ENCODE results near the gene MEGF10.
"Not testable (repeated sequence)": the region's sequence is repeated elsewhere in the genome, so short reads cannot be mapped to it uniquely, and the experiment has no call there.

Gene MEGF10

DNA sequence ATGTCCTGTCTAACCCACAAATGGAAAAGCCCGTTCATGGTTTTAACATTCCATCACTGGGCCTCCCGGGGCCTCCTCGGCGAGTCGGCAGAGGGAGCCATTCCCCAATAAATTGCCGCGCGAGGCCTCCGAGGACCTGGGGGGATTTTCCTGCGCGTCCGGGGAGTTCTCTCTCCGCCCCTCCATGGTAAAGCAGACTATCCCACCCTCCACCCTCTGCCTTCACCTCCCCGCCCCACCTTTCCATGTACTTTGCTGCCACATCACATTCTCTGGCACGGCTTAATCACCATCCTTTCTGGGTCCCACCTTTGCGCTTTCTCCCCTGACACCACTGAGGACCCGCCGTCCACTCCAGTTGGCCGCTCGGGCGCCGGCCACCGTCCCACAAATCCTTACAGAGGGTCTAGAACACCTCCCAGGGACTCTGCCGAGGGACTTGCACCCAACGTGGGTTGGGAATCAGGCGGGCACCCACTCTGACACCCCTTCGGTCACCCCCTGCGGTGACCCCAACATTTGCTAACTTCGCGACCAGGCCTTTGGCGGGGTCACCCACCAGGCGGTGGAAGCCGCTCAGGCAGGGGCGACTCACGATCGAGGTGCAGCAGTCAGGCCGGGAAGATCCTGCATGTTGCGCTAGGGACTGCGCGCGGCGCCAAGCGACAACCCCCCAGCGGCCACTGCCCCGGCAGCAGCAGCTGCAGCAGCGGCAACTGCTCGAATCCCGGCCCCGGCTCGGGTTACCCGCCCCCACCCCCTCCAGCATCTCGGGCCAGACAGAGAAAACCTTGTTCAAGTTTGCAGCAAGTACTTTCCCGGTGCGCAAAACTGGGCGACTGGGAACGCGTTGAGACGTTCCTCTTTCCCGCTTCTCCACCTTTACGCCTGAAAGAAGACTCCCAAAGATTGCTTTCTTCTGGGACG, at the start of gene MEGF10:
Gene MEGF10 (plus strand): TSS at position 778 of the 927 bp plus-strand sequence. CDS start 40,513 bp downstream, outside the sequence.
- DNase-seq (ENCODE audit: low read depth in 2 of 2): no peak

DNA sequence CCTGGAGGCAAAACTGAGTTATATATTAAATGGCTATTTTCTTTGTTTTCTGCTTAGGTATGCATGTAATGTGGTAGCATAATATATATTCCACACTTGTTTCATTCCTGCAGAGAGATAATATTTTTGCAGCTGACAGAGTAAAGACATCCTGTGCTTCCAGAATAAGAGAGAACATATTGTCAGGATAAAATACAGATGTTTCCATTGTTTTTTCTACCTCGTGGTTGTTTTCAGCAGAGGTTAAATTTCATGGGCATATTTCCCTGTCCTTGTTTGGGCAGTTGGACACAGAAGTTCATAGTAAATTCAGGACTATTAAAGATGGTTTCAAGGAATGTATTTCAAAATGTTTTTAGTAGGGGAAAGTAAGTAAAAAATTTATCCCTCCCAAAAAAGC, 47.6 kb upstream of the MEGF10 start:
- no peak for DNase-seq (ENCODE audit: low read depth in 2 of 2)

- no peak for DNase-seq (ENCODE audit: low read depth in 2 of 2)
Measured at GRCh38 chr5:127254729-127255284, 35.8 kb upstream of the MEGF10 start.

DNA sequence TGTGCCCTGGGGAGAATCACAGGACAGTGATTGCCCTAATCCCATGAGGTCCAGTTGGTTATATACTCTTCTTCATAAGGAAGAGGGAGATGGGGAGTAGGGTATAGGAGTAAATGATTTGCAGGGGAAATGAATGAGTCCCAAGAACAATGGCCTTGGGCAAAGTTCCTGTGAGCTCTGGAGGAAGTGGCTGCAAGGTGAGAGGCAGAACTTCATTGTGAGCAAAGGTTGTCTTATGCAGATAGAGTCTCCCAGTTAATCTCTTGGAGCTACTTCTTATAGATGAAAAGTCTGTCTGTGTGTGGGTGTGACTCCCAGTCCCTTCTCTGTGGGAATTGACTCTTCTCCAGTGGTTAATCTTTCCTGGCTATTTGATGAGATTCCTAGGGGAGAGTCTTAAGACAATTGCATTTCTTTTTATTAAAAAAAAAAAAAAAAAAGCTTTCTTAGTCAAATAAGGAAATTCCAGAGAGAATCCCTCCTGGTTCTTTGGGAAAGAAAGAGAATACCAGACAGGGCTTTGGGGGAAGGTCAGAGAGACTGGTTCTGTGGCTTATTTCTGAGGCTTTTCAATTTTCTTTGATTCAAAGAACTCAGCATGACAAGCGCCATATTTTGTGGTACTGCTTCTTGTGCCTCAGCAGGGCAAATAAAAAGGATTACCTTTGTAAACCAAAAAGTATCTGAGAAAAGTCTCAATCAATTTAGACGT, 33.6 kb upstream of the MEGF10 start:
- DNase-seq (ENCODE audit: low read depth in 2 of 2): no peak

DNA sequence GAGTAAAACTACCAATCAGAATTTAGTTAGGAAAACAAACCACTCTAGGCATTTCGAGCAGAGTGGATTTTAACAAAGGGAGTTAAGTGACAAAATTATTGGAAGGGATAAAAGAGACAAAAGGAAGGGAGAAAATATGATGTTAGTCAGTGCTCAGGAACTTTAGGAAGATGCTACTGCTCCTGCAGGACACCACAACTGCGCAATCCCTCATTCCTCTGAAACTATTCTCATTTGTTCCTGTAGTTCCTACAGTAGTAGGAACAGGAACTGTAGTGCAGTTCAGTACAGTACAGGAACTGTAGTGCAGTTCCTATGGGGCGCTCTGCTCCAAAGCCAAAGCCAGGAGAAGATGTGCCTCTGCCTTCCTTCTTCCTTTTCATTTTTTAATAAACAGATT, 29.9 kb upstream of the MEGF10 start:
- DNase-seq (ENCODE audit: low read depth in 2 of 2): no peak

- not testable (repeated sequence) for DNase-seq (ENCODE audit: low read depth in 2 of 2)
Measured at GRCh38 chr5:127265473-127265872, 25.1 kb upstream of the MEGF10 start.

GRCh38 chr5:127268342-127268741, 22.3 kb upstream of the MEGF10 start:
- DNase-seq (ENCODE audit: low read depth in 2 of 2): not testable (repeated sequence)

DNA sequence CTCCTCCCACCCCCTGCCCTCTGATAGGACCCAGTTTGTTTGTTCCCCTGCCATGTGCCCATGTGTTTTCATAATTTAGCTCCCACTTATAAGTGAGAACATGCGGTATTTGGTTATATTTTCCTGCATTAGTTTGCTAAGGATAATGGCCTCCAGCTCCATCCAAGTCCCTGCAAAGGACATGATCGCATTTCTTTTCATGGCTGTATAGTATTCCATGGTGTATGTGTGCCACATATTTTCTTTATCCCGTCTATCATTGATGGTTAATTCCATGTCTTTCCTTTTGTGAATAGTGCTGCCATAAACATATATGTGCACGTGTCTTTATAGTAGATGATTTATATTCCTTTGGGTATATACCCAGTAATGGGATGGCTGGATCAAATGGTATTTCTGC, 19.9 kb upstream of the MEGF10 start:
- DNase-seq (ENCODE audit: low read depth in 2 of 2): not testable (repeated sequence)

- DNase-seq (ENCODE audit: low read depth in 2 of 2): no peak
Measured at GRCh38 chr5:127275641-127276193, 14.9 kb upstream of the MEGF10 start.

- no peak for DNase-seq (ENCODE audit: low read depth in 2 of 2)
Measured at GRCh38 chr5:127280491-127281220, 9.9 kb upstream of the MEGF10 start.

GRCh38 chr5:127281609-127282008, 9.0 kb upstream of the MEGF10 start:
- no peak for DNase-seq (ENCODE audit: low read depth in 2 of 2)

DNA sequence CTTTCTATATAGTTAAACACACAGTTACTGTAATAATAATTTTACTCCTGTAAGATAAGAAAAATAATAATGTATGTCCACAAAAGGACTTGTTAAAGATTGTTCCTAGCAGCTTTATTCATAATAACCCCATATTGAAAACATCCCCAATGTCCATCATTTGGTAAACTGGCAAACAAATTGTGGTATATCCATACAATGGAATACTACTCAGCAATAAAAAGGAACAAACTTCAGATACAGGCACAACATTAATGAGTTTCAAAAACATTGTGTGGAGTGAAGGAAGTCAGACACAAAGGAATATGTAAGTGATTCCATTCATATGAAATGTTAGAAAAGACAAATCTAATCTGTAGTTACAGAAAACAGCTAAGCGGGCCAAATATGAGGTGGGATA, 1.9 kb upstream of the MEGF10 start:
- DNase-seq (ENCODE audit: low read depth in 2 of 2): no peak

DNA sequence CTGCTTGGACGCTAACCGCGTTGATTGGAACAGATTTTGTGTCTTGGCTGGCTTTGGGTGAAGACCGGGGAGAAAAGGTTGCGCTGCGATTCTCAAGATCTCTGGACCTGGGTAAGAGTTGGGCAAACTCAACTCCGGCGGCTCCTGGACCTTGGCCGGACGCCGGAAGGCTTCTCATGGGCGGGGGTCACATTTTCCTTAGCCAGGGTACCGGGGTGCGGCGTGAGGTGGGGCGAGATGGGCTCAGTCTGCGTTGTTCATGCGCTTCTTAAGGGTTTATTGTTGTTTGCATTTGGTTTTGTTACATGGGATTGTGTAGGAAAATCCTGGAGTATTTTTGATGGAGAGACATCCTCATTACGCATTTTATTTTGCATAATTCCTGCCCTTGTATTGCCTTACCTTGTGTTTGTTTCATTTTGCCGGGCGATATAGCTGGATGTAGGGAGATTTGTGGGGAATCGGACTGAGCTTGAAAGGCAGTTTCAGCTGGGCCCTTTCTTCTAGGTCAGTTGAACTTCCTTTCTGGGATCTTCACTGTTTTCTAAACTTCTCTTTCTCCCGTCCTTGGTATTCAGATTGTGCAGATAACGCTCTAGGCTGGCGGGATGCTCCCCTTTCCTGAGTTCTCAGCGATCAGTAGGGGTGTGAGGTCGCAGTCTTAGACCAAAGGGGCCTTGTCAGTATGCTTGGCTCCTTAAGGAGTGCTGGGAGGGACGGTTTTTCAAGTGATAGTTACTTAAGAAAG, 524 bp downstream of the MEGF10 start:
- DNase-seq (ENCODE audit: low read depth in 2 of 2): no peak

GRCh38 chr5:127292030-127292735, 1.6 kb downstream of the MEGF10 start:
- DNase-seq (ENCODE audit: low read depth in 2 of 2): no peak

DNA sequence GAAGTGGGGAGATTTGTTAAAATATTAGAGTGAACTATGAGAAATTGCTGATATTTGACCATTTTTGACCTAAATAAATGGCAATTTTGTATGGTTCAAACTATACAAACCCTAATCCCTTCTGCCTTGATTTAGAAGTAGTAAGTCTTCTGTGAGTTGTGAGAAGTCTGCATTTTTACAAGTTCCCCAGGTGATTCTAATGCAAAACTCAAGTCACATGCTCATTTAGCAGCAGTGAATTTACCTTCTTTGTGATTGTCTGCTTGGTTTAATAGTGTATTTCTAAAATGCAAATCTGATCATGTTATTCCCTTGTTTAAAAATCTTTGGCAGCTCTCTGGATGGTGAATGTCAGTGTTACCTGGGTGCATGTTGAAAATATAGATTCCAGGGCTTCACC, 2.8 kb downstream of the MEGF10 start:
- DNase-seq (ENCODE audit: low read depth in 2 of 2): no peak

- DNase-seq (ENCODE audit: low read depth in 2 of 2): no peak
Measured at GRCh38 chr5:127294829-127295228, 4.2 kb downstream of the MEGF10 start.

DNA sequence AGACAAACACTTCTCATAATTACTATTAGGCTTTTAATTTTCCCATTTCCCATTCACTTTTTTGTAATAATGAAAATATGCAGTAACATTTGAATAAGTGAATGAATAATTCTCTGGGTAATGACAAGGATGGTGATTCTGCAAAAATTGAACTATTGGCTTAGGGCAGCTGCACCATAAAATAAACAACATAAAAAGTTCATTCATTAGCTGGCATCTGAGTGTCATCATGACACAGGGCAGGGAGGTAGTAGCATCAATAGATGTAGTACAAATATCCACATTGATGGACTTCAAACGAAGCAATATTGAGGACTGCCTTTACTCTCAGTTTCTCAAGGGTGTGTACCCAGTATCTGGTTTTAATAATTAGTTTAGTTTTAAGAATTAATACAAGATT, 4.9 kb downstream of the MEGF10 start:
- no peak for DNase-seq (ENCODE audit: low read depth in 2 of 2)

DNA sequence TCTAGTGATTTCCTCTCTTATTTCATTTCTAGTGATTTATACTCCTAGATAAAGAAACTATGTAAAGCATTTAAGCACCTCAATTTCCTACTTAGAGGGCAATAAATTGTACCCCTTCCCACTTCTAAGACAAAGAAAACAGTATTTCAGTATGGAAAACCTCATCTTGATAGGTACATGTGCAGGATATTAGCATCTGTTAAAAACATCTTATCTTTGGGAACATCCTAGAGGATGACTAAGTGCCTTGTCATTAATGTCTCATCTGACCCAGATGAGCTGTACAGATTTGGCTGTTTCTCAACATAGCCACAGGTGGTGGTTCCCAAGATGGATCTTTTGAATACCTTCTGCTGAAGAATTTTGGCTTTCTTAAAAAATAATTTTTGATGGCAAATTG, 5.7 kb downstream of the MEGF10 start:
- no peak for DNase-seq (ENCODE audit: low read depth in 2 of 2)

GRCh38 chr5:127296894-127297293, 6.3 kb downstream of the MEGF10 start:
- not testable (repeated sequence) for DNase-seq (ENCODE audit: low read depth in 2 of 2)

GRCh38 chr5:127297348-127298035, 6.9 kb downstream of the MEGF10 start:
- no peak for DNase-seq (ENCODE audit: low read depth in 2 of 2)
